GM19324 (cell line): ENCODE data around the gene ATP9B.
"Not testable (repeated sequence)": the region's sequence is repeated elsewhere in the genome, so short reads cannot be mapped to it uniquely, and the experiment has no call there.

Experiments
- ATAC-seq: cut with Tn5 transposase; IDR thresholded peaks from one replicate; pipeline ENCODE4 v1.9.1; 2021; ENCODE audit warnings: mild to moderate bottlenecking, moderate library complexity; ENCODE audit not compliant: unreplicated experiment, low FRiP score

The ATP9B gene

GRCh38 chr18:79227621-79228020 is 158.4 kb downstream of the ATP9B start:
- ATAC-seq = no peak

- ATAC-seq = no peak
Observed at GRCh38 chr18:79229431-79229830, 160.2 kb downstream of the ATP9B start.

- ATAC-seq = no peak
Observed at GRCh38 chr18:79234438-79234837, 165.2 kb downstream of the ATP9B start.

- no peak for ATAC-seq
Observed at GRCh38 chr18:79239631-79240030, 170.4 kb downstream of the ATP9B start.

GRCh38 chr18:79241755-79242154 is 172.6 kb downstream of the ATP9B start:
- ATAC-seq = no peak

- no peak for ATAC-seq
Observed at GRCh38 chr18:79242246-79242645, 173.1 kb downstream of the ATP9B start.

- no peak for ATAC-seq
Observed at GRCh38 chr18:79245517-79246001, 176.4 kb downstream of the ATP9B start.

GRCh38 chr18:79246309-79247108 is 177.3 kb downstream of the ATP9B start:
- ATAC-seq = peak; percentile 94

- no peak for ATAC-seq
Observed at GRCh38 chr18:79248495-79249060, 179.4 kb downstream of the ATP9B start.

GRCh38 chr18:79250301-79250981 is 181.2 kb downstream of the ATP9B start:
- ATAC-seq = no peak

- ATAC-seq = no peak
Observed at GRCh38 chr18:79251021-79251420, 181.8 kb downstream of the ATP9B start.

- ATAC-seq = no peak
Observed at GRCh38 chr18:79252904-79253633, 183.9 kb downstream of the ATP9B start.

GRCh38 chr18:79257480-79257879 is 188.3 kb downstream of the ATP9B start:
- no peak for ATAC-seq

GRCh38 chr18:79258447-79258846 is 189.3 kb downstream of the ATP9B start:
- ATAC-seq = peak; percentile 48

GRCh38 chr18:79259218-79259617 is 190.0 kb downstream of the ATP9B start:
- no peak for ATAC-seq

- ATAC-seq = no peak
Observed at GRCh38 chr18:79260023-79260422, 190.8 kb downstream of the ATP9B start.

GRCh38 chr18:79260510-79260909 is 191.3 kb downstream of the ATP9B start:
- no peak for ATAC-seq

- ATAC-seq = not testable (repeated sequence)
Observed at GRCh38 chr18:79265068-79265467, 195.9 kb downstream of the ATP9B start.

GRCh38 chr18:79271812-79272211 is 202.6 kb downstream of the ATP9B start:
- ATAC-seq = not testable (repeated sequence)

- ATAC-seq = no peak
Observed at GRCh38 chr18:79272916-79273315, 203.7 kb downstream of the ATP9B start.

GRCh38 chr18:79274823-79275222 is 205.6 kb downstream of the ATP9B start:
- ATAC-seq = peak; percentile 18
